Hair follicular keratinocyte (primary cell): ENCODE measurements around the gene ZC2HC1C. TPM values are rescaled to one million over a fixed set of nuclear protein-coding genes. Genes with fewer than 3 reads are reported as not detected.

Experiments
- total RNA-seq: library from RNA; depleted of rRNA; stranded (reverse); fragments of >200 nt; gene quantifications from 2 replicates; pipeline ENCODE4 v1.2.3, GENCODE V29; 2015

ZC2HC1C gene
- total RNA-seq: 0.57 TPM in 1 of 2 replicates, not detected in the other

GRCh38 chr14:75069121-75069810 lies at the start of gene ZC2HC1C:
ZC2HC1C (plus strand) TSS chr14:75069641; CDS start chr14:75070574, 933 bp downstream.

GRCh38 chr14:75050852-75051555 lies 18.4 kb upstream of the ZC2HC1C start, which contains the start of gene MLH3:
MLH3 (minus strand) TSS chr14:75051467; CDS start chr14:75049655, 1,812 bp downstream.

GRCh38 chr14:75063491-75064204 lies 5.8 kb upstream of the ZC2HC1C start, which contains the start of gene ACYP1:
ACYP1 (minus strand) TSS chr14:75064024; CDS start chr14:75063553, 471 bp downstream.

GRCh38 chr14:75126679-75127473 lies 57.4 kb downstream of the ZC2HC1C start, which contains the start of gene NEK9:
NEK9 (minus strand) TSS chr14:75127048; CDS start chr14:75126921, 127 bp downstream.

Other genes with a start within 250 kb of the ZC2HC1C start
- gene PROX2, start 193.5 kb upstream of the ZC2HC1C start, total RNA-seq: not detected in 2 replicates
- 67.1 and 70.2 TPM in 2 replicates for gene DLST, start 187.7 kb upstream of the ZC2HC1C start, total RNA-seq
- 2.1 and 3.3 TPM in 2 replicates for gene RPS6KL1, start 146.4 kb upstream of the ZC2HC1C start, total RNA-seq
- 44.9 and 50.9 TPM in 2 replicates for gene PGF, start 114.0 kb upstream of the ZC2HC1C start, total RNA-seq
- gene EIF2B2, start 66.7 kb upstream of the ZC2HC1C start, total RNA-seq: 65.4 and 81.2 TPM in 2 replicates
- gene MLH3, start 18.2 kb upstream of the ZC2HC1C start, total RNA-seq: 6.8 and 12.2 TPM in 2 replicates
- 9.1 and 27.3 TPM in 2 replicates for gene ACYP1, start 5.6 kb upstream of the ZC2HC1C start, total RNA-seq
- gene NEK9, start 57.4 kb downstream of the ZC2HC1C start, total RNA-seq: 11.4 and 20.8 TPM in 2 replicates
- gene TMED10, start 107.0 kb downstream of the ZC2HC1C start, total RNA-seq: 259 and 317 TPM in 2 replicates
- 75.6 and 185 TPM in 2 replicates for gene FOS, start 209.2 kb downstream of the ZC2HC1C start, total RNA-seq